Suprapubic skin (tissue), 4 donors: Measurements from ENCODE around the gene HEXIM1.

Experiments used
- CTCF ChIP-seq, 2 donors: fragments of 200-600 bp in 1 of 2; fragments of 450-650 bp in 1 of 2; sonication (generic) in 1 of 2; IDR thresholded peaks; one replicate each; pipeline ENCODE4 v1.5.1; 2016 to 2019; ENCODE audit warnings: antibody characterized with exemption in 2 of 2, mild to moderate bottlenecking in 1 of 2, moderate library complexity in 1 of 2
- POLR2A ChIP-seq, 2 donors: fragments of 450-650 bp; IDR thresholded peaks; one replicate each; pipeline ENCODE4 v1.6.1; 2017; ENCODE audit warnings: antibody characterized with exemption in 2 of 2, mild to moderate bottlenecking in 2 of 2, moderate library complexity in 2 of 2
- POLR2AphosphoS5 ChIP-seq, 3 donors: sonication (generic); formaldehyde crosslinking; IDR thresholded peaks; one replicate each; pipeline ENCODE4 v1.6.1; 2017; ENCODE audit warnings: antibody characterized with exemption in 3 of 3

GRCh38 chr17:45147581-45148182 is 593 bp upstream of the HEXIM1 start:
- TF ChIP-seq POLR2A (IDR thresholded peaks at IDR 0.05) (no peak), CTCF (IDR thresholded peaks at IDR 0.05) (no peak), POLR2AphosphoS5 (IDR thresholded peaks at IDR 0.05) (peak in 2 of 3 donors; percentile 92 to 96)
